Stimulated activated CD4-positive, alpha-beta T cell treated with anti-CD3 and anti-CD28 coated beads, TNF-alpha, amount 100 ng/mL, for 1 hour (primary cell): ENCODE measurements around the gene JPT2.
"Not testable (repeated sequence)": the region's sequence is repeated elsewhere in the genome, so short reads cannot be mapped to it uniquely, and the experiment has no call there.

ENCODE experiments used
- DNase-seq, 3 donors: peaks; one replicate each; pipeline ENCODE4 v3.0.0-alpha.2; 2020; ENCODE audit warnings: low read depth in 3 of 3, low spot score in 1 of 3

Gene JPT2

DNA sequence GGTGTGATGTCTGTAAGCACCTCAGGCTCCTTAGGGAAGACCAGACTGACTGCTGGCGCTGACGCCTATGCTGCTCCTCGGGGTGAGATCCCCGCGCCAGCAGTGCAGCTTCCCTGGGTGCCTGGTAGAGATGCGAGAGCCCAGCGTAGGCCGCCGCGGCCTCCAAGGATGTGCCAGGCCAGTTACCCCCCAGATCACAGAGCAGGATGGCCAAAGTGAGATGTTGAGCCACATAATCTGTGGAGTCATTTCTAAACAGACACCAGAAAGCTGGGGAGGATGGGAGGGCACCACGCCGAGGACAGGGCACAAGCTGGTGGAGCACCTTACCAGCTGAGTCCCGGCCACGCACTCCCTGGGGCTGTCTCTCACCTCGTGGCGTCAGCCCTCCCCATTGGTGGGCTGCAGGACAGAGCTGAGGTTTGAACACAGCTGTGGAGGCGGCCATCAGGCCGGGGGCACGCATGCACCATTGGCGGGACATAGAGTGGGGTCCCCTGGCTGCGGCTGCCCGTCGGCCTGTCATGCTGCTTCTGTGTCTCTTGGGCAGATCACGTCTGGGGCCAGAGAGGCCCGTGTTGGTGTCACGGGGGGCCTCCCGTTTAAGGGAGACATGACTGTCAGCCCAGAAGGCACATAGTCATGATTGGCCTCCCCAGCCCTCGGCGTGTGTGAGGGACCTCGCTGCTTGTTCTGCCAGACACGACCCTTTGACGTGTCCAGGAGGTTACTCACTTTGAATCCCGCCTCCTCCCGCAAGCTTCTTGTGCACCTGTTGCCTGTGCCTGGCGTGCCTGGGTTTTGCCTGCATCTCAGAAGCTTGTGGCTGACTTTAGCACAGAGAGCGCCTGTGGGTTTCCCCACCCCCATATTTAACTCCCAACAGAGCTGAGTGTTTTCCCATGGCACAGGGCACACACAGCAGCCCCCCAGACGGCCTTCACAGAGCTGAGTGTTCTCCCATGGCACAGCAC is 49.9 kb downstream of the JPT2 start:
- DNase-seq: no peak

GRCh38 chr16:1729026-1729425 is 50.9 kb downstream of the JPT2 start:
- DNase-seq: no peak

DNA sequence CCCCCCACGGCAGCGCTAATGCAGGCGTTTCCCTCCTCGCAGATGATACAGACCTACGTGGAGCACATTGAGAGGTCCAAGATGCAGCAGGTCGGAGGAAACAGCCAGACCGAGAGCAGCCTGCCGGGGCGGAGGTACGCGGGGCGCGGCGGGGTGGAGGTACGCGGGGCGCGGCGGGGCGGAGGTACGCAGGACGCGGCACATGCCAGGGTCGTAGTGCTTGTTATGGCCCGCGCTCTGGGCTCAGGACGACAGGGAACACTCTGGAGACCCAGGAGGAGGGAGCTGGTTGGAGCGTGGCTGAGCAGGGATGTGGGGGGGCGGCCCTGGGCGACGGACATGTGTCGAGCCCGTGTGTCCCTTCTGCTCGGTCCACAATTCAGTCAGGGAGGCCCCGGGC is 51.4 kb downstream of the JPT2 start:
- no peak for DNase-seq

DNA sequence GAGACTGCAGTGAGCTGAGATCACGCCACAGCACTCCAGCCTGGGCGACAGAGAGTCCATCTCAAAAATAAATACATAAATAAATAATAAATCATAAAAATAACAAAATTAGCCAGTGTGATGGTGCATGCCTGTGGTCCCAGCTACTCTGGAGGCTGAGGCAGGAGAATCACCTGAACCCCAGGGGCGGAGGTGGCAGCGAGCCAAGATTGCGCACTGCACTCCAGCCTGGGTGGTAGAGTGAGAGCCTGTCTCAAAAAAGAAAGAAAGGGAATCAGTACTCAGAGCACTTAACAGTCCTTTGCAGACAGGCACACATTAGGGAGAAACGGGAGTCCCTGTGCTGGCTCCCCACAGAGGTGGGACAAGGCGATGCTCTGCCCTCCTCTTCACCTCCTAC is 53.0 kb downstream of the JPT2 start:
- no peak for DNase-seq

DNA sequence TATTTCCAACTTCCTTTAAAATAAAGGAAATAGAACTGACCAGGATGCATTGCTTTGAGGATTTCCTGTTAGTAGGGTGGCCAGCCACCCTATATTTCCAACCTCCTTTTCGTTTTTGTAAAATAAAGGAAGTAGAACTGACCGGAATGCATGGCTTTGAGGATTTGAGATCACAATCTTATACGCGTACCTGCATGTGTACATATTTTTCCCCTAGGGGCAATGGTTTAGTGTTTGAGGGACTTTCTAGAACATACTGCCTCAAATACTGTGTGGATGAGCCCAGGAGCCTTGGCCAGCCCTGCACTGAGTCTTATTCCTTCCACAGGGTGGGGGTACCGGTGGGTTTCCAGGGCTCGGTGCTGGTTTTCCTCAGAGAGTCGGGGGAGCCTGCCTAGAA is 53.5 kb downstream of the JPT2 start:
- no peak for DNase-seq

GRCh38 chr16:1732071-1732470 is 54.0 kb downstream of the JPT2 start:
- DNase-seq: no peak

DNA sequence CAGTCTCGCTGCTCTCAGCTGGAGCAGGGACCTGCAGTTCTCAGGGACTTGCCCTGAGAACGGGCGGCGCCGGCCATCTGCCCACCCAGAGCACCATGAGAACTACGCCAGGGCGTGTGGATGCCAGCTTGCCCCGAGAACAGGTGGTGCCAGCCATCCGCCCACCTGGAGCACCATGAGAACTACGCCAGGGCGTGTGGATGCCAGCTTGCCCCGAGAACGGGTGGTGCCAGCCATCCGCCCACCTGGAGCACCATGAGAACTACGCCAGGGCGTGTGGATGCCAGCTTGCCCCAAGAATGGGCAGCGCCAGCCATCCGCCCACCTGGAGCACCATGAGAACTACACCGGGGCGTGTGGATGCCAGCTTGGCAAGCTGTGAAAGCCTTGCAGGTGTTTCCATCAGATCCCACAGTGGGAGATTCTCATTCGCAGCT is 54.5 kb downstream of the JPT2 start:
- DNase-seq: not testable (repeated sequence)

DNA sequence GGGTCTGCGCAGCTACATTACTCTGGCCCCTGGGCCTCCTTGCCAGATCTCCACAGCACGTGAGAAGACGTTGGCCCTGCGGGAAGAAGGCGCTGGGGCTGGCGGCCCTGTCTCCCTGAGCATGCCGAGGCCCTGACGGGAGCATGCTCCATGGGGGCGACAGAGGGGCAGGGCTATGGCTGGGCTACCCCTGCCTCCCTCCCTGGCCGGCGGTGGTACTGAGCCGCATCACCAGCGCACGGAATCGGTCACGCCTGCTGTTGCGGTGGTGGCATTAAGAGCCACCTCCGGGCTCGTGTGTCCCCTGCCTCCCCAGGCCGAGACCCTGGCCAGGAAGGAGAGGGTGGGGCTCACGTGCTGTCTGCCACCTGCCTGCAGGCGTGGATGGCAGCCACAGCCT is 56.0 kb downstream of the JPT2 start:
- no peak for DNase-seq

GRCh38 chr16:1734816-1735215 is 56.7 kb downstream of the JPT2 start:
- DNase-seq: no peak

DNA sequence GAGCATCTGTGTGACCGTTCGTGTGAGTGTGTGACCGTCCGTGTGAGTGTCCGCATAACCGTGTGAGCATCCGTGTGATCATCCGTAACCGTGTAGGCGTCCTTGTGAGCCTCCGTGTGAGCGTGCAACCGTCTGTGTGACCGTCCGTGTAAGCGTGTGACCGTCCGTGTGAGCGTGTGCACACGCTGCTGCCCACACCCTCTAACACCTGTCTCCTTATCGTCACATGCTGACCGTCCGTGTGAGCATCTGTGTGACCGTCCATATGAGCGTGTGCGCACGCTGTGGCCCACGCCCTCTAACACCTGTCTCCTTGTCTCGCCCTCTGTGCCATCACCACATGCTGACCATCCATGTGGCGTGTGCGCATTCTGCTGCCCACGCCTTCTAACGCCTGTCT is 62.2 kb downstream of the JPT2 start:
- no peak for DNase-seq

DNA sequence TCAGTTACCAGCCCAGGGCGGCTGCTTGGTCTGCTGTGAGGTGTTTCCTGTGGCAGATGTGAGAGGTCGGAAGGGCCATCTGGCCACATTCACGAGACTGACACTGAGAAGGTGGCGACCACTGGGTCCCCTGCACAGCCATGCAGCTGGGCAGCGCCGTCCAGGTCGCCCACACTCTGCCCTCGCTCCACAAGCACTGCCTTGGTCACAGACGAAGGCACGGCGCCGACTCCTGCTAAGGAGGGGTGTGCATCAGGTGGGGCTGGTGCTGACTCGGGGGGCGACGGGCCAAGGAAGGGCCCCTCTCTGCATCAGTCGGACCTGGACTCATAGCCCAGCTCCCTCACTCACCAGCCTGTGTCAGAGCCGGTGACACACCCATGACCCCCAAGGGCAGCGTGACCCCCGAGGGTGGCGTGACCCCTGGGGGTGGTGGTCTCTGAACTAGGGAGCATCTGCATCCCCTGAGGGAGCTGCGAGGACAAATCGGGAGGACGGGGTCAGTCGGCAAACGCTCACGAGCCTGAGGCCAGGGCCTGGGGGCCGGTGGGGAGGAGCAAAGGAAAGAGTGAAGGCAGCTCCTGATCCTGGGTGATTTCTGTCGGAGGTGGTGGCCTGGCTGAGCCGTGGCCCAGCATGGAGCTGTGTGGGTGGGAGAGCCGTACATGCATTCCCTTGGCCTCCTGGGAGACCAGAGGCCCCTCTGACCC is 62.9 kb downstream of the JPT2 start:
- no peak for DNase-seq

GRCh38 chr16:1741553-1742165 is 63.6 kb downstream of the JPT2 start:
- no peak for DNase-seq

DNA sequence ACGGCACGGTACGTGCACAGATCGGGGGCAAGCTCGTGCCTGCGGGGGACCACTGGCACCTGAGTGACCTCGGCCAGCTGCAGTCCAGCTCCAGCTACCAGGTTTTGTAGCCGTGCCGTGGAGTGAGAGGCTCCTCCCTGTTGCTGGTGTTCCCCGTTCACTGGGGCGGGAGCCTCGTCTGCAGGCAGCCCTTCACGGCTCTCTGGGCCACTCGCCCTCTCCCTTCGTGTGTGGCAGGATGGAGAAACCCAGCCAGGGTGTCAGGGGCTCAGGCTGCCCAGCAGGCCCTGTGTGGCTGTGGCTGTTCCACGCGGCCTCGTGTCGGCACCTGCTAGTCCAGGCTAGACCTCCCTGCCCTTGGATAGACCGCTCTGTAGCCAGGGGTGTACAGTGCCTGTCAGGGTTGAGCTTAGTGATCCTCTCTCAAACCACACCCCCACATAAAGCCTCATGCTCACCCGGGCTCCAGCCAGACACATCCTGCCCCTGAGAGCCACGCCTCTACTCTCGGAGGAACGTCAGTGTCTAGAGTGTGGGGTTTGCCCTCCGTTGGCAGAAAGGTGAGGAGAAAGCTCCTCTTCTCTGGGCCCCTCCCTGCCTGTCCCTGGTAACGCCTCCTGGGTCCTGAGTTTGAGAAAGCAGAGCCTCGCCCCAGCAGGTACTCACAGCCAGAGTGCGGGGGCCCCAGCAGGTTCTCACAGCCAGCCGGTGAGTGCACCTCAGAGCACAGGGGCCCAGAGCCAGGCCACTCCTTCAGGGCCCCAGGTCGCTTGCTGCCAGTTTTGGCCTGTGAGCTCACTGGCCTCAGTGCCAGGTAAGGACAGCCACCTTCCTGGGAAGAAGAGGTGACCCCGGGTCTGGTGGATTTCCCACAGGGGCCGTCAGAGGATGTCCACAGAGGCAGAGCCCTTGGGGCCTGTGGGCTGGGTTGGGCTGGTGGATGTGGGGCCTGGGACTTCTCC is 65.6 kb downstream of the JPT2 start:
- no peak for DNase-seq

DNA sequence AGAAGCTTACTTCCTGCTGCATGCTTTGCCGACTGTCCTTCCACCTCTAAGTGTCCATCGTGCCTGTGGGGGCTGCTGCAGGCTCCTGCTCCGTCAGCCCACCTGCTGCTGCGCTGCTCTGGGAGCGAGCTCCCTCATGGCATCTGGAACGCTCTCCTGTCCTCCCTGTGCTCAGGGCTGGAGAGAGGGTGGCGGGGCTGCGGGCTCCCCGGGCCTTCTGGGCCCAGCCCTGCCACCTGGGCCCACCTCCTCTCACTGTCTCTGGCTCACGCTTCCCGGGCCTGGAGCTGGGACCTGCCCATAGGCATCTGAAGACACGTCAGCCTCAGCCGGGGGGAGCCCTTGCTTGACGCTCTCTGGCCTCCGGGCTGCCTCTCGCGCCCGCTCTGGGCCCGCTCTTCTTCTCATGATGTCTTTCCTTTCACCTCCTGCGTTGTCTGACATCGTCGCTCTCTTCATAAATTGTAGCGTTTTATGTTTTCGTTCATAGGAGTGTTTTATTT is 66.3 kb downstream of the JPT2 start:
- DNase-seq: no peak

DNA sequence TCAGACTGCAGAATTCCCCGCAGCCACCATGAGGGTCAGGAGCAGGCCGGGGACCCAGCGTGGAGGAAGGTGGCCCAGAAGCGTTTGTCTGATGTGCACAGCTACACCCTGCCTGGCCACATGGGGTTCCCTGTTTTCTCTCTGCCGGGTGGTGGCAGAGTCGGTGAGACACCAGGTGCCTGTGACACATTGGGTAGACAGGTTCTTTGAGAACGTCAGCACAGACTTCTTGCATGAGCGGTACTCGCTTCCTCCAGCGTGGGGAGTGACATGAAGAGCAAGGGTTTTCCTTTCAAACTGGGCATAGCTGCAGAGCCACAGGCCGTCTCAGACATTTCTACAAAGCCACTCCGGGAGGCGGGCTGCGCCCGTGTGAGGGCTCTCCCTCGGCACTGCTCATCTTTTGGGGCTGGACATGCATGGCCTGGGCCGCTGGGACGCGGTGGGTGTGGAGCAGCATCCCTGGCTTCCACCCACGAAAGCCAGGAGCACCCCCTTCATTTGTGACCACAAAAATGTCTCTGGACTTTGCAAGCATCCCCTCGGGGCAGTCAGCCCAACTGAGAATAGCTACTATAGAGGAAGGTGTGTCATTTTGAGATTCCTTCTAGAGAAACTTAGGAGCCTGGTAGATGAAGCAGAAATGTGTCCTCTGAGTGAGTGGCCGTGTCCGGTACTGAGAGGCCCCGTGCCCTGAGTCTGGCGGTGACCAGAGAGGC is 67.3 kb downstream of the JPT2 start:
- DNase-seq: no peak

DNA sequence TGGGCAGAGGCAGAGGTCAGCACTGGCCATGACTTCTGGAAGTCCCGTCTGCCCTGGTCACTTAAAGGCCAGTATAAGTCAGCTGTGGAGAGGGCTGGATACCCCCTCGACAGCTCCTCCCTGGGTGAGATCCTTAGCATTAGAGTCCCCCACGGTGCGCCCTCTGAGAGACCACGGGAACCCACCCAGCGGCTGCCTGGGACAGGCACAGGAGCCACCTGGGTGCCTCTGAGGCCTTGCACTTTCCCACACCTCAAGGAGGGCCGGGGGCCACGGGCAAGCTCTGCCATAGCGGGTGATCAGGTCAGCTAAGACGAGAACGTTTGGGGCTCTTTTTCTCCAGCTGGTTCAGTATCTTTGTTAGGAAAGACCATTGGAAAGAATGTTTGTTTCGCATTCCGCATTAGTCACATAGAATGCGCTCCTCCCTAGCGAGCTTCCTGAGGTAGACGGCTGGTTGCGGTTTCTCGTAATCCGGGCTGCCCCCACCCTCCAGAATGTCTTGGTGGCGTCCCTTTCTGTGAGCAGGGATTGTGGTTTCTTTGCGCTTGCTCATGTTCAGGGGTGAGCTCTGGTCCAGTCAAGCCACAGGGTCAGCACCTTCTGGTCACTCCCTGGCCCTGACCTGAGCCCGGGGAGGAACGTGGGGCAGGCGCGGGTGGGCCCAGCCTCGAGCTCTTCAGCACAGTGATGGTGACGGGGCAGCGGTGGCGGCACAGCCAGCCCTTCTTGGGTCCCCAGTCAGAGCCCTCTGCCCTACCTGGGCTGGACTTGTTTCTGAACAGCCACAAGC is 68.0 kb downstream of the JPT2 start:
- no peak for DNase-seq

DNA sequence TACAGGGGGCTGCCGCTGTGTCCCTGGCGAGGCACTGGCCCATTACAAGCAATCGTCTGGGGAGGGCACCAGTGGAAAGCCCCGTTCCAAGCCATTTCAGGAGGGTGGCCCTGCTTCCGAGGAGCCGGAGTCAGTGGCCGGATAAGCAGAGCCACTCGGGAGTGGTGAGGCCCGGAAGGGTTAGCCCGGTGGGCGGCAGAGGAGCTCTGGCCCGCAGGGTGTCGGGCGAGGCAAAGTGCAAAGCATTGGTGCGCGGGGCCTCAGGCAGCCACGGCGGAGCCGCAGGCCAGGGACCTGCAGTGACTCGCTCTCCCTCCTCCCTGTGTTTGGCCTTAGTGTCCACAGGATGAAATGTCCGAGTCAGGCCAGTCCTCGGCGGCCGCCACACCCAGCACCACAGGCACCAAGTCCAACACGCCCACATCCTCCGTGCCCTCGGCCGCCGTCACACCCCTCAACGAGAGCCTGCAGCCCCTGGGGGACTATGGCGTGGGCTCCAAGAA is 68.7 kb downstream of the JPT2 start:
- no peak for DNase-seq

DNA sequence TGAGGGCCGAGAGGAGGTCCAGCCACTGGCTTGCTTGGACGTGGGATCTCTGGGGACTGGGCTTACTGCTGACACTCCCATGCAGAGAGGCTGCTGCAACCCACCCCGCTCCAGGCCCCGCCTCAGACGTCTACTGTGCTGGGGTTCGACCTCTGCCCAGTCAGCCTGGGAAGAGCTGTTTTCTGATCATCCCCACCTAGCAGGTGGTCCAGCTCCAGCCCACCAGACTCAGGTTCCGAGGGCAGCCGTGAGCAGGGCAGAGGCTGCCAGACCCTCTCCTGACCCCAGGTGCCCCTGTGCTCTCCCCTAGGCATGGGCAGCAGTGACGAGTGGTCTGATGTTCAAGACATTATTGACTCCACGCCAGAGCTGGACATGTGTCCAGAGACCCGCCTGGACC is 69.9 kb downstream of the JPT2 start:
- no peak for DNase-seq
